ENCODE measurements around the gene GLRX3.
A peak's percentile ranks its signal among the peaks of the same experiment; 100 is the strongest.
"Not testable (repeated sequence)": the region's sequence is repeated elsewhere in the genome, so short reads cannot be mapped to it uniquely, and the experiment has no call there.

GLRX3 gene

DNA sequence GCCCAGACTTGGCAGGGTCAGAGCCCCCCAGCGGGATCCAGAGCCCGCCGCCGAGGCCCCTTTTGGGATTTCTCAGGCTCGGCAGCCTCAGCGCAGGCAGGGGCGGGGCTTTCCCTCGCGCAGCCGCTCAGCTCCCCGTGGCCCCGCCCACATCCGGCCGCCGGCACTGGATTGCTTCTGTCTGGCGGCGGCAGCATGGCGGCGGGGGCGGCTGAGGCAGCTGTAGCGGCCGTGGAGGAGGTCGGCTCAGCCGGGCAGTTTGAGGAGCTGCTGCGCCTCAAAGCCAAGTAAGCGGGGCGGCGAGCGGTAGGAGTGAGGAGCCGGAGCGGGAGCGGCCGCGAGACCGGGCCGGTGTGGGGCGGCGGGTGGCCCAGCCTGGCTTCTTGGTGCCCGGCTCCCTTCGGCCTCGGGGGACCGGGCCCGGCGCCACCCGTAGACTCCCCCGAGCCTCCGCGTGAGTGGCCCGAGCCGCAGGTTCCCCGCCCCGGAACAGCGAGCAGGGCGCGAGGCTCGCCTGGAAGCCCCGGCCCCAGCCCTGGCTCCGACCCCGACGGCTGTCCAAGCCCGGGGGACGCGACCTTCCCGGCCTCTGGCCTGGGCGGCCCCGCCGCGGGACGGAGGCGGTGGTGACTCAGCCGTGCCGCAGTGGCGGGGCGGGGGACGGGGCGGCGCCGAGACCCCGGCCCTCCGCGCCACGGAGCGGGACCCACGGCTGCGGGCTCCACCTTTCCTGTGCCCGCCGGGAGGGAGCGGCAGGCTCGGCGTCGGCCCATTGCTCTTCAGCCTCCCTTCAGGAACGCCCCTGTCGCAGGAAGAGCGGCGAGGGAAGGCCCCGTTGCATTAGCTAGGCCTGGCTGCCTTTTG, at the start of gene GLRX3:
TSS of gene GLRX3 (plus strand) at position 166 of the 864 bp plus-strand sequence. CDS start at position 196, 30 bp downstream.
- DNase-seq (ENCODE audit: low read depth in 4 of 4, low spot score in 1 of 4), result peak; percentile 71 to 89 (median 88)

DNA sequence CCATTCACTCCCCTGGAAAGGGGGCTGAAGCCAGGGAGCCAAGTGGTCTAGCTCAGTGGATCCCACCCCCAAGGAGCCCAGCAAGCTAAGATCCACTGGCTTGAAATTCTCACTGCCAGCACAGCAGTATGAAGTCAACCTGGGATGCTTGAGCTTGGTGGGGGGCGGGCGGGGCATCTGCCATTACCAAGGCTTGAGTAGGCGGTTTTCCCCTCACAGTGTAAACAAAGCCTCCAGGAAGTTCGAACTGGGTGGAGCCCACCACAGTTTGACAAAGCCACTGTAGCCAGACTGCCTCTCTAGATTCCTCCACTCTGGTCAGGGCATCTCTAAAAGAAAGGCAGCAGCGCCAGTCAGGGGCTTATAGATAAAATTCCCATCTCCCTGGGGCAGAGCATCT, 45.6 kb upstream of the GLRX3 start:
- not testable (repeated sequence) for DNase-seq (ENCODE audit: low read depth in 4 of 4, low spot score in 1 of 4)

DNA sequence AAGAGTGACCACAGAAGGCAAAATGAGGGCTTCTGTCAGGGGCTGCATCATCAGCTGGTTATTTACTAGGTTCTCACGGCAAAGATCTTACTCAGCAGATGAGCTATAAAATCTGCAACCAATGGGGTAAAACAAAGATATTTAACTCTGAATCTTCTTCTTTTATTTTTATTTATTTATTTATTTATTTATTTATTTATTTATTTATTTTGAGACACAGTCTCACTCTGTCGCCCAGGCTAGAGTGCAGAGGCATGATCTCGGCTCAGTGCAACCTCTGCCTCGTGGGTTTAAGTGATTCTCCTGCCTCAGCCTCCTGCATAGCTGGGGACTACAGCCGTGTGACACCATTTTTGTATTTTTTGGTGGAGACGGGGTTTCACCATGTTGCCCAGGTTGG, 36.8 kb upstream of the GLRX3 start:
- DNase-seq (ENCODE audit: low read depth in 4 of 4, low spot score in 1 of 4), result no peak

DNA sequence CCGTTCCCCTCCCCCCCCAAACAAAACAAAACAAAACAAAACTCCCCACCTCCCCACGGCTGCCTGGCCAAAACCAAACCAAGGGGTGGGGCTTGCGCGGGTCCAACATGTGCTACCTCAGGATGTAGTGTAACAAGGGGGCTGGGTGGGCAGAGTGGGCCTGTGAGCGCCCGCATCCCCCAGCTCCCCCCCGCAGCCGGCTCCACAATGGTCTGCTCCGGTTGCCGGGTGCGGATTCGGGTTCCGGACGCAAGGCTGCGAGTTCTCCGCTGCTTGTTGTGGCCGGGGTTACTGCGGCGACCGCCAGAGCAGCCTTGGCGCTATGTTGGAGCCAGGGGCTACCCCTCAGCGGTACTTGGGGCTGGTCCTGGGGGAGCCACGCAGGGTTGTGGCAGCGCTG, 30.5 kb upstream of the GLRX3 start:
- DNase-seq (ENCODE audit: low read depth in 4 of 4, low spot score in 1 of 4), result no peak

DNA sequence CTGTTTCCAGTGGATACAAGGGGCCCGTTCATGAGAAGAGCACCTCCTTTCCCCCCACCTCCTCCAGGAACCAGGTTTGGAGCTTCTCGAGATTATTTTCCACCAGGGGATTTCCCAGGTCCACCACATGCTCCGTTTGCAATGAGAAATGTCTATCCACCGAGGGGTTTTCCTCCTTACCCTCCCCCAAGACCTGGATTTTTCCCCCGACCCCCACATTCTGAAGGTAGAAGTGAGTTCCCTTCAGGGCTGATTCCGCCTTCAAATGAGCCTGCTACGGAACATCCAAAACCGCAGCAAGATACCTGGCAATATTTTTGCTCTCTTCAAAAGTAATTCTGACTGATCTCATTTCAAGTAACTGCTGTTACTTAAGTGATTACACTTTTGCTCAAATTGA, 28.0 kb upstream of the GLRX3 start:
- not testable (repeated sequence) for DNase-seq (ENCODE audit: low read depth in 4 of 4, low spot score in 1 of 4)

DNA sequence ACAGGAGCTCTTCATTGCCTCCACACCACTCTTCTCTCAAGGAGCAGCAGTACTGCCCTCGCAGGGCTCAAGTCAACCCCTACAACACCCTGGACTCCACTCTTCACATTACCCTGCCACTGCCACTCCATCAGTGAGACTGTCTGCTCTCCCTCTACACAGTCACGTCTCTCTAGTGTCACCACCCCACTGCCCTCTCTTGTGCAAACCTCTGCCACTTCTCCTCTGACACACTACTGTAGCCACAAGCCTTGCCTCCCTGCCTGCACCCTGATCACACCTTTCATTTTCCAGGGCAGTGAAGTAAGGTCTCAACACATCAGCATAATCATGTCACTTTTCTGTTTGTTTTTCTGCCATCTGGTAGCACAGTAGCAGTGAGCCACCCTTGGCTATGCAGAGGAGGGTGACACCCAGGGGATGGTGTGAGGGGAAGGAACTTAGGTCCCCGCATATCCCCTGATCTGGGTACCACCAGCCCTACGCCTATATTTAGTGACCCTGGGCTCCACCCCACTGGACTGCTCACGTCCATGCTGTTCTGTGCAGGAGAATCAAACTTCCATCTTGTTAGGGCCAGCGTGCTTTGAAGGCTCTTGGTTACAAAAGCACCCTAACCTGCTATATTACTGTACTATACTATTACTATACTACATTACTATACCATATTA, 27.1 kb upstream of the GLRX3 start:
- no peak for DNase-seq (ENCODE audit: low read depth in 4 of 4, low spot score in 1 of 4)

DNA sequence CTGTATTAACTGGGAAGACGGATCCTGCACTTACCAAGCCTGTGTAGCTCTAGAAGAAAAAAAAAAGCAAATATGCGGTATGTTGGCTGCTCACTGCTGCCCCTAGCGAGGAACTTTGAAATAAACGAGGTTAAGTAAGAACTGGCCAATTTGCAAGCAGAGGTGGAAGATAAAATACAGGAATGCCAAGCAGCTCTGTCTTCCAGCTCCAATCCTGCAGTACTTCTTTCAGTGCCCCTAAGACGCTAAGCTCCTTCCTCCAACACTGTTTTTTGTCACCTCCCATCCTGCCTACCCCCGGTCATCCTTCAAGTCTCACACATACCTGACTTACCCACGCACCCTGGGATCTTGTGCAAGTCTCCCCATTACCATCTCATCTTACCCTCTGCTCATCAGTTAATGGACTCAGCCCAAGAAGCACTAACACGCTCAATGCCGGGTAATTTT, 26.4 kb upstream of the GLRX3 start:
- peak in 3 of 4 experiments; percentile 42 to 68 (median 50) for DNase-seq (ENCODE audit: low read depth in 4 of 4, low spot score in 1 of 4)

DNA sequence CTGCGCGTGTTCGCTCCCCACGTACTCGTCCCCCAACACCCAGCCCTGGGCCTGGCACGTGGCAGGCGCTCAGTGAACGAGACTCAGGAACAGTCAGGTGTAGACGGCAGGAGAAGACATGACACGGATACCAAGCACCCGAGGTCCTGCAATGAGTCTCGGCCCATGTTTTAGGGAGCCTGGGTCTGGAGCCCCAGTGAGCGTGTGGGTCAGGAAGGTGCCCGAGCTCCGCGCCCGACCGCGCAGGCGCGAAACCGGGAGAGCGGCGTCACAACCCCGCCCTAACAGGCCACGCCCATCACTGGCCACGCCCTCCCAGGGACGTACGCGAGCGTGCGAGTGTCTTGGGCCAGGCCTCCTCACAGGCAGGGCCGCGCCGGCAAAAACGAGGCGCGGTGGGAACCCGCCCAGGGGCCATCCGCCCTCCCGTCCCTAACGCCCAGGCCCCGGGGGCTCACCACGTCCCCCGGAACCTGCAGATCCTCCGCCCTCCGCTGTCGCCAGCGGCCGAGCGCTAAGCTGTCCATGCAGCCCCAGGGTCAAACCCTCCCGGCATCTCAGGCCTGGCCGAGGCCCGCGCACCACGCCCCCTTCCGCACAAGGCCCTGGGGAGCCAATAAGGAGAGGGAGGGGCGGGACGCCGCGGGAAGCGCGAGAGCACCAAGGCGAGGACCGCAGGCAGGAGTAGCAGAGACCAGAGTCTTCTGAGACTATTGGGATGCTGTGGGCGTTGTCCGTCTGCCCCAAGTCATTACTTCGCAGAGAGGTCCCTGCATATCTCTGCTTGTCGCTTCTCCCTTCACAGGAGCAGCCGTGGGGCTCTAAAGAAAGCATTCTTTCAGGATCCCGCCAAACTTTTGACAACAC, 25.7 kb upstream of the GLRX3 start, which contains the start of gene C10orf143:
TSS of gene C10orf143 (minus strand) at position 585 of the 867 bp plus-strand sequence. CDS start at position 527, 58 bp downstream.
- peak; percentile 93 to 99 (median 98) for DNase-seq (ENCODE audit: low read depth in 4 of 4, low spot score in 1 of 4)

DNA sequence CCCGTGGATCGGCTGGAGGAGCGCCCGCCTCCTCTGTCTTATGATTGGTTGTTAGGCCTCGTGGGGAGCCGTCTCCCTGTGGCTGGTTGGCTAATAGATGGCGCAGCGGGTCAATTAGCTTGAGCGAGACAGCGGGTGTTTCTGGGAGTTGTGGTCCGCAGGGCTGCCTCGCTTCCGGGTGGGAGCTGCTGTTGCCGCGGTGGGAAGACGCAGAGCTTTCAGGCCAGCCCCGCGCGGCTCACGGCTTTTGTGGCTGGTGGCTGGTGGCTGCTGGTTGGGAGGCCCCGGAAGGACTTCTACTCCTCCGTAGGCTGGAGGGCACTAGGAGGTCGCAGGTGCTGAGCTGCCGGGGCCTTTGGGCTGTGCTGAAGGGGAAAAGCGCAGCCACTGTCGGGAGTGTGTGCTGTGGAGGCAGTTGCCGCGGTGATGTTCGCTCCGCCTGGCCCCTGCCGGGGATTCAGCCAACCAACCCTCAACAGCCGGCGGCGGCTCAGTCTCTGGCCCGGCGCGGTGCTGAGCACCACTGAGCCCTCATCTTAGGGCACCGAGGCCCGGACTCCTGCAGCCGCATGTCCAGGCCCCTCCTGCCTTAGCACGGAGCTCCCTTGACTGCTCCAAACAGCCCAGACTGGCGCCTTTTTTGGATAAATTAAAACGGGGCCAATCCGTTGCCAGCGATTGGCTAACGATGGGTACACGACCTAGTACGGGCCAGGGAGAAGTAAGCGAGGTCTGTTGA, 24.9 kb upstream of the GLRX3 start:
- peak; percentile 79 to 88 (median 86) for DNase-seq (ENCODE audit: low read depth in 4 of 4, low spot score in 1 of 4)

DNA sequence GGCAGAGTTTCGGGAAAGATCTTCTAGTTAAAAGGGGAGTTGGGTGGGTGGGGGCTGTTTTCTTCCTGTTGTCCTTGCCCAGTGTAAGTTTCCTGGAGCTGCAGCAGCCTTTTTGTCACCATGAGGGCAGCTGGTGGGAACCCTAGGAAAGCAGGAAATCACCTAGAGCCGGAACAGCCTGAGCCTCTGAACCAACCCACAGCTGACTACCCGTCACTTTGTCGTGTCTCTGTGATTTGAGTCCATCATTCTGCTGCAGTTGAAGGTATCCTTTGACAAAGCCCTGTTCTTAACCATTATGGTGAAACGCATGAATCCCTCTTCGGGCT, 24.4 kb upstream of the GLRX3 start:
- DNase-seq (ENCODE audit: low read depth in 4 of 4, low spot score in 1 of 4), result no peak

DNA sequence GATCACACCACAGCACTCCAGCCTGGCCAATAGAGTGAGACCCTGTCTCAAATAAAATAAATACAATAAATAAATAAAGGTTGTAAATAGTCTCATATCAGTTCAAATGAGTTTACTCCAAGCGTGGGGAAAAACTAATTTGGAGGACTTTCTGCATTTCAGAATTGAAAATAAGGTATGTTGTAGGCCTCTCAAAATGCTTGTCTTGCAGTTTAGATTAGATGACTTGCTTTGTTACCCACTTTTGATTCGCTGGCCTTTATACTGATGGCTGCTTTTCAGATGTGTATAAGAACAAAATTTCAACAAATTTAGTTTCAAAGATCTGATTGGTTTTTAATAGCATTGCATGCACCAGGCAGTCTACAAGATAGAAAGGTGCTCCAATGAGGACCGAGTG, 23.4 kb upstream of the GLRX3 start:
- DNase-seq (ENCODE audit: low read depth in 4 of 4, low spot score in 1 of 4), result no peak

DNA sequence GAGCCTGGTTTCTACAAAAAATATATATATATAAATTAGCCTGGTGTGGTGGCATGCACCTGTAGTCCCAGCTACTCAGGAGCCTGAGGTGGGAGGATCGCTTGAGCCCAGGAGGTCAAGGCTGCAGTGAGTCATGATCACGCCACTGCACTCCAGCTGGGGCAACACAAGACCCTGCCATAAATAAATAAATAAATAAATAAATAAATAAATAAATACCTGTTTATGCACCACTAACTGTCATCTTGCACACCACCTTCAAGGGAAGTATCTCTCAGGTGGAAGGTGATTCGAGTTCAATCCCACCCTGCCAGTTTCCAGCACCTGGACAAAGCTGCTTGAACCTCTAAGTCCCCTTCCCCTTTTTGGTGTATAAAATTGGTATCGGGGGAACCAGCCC, 19.2 kb upstream of the GLRX3 start:
- DNase-seq (ENCODE audit: low read depth in 4 of 4, low spot score in 1 of 4), result not testable (repeated sequence)

DNA sequence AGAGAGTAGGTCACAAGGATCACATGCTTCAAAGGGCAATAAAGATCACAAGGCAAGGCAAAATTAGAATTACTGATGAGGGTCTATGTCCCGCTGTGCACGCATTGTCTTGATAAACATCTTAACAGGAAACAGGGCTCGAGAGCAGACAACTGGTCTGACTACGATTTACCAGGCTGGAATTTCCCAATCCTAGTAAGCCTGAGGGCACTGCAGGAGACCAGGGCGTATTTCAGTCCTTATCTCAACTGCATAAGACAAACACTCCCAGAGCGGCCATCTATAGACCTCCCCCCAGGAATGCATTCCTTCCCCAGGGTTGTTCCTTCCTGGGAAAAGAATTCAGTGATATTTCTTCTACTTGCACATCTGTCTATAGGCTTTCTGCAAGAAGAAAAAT, 18.7 kb upstream of the GLRX3 start:
- DNase-seq (ENCODE audit: low read depth in 4 of 4, low spot score in 1 of 4), result not testable (repeated sequence)

DNA sequence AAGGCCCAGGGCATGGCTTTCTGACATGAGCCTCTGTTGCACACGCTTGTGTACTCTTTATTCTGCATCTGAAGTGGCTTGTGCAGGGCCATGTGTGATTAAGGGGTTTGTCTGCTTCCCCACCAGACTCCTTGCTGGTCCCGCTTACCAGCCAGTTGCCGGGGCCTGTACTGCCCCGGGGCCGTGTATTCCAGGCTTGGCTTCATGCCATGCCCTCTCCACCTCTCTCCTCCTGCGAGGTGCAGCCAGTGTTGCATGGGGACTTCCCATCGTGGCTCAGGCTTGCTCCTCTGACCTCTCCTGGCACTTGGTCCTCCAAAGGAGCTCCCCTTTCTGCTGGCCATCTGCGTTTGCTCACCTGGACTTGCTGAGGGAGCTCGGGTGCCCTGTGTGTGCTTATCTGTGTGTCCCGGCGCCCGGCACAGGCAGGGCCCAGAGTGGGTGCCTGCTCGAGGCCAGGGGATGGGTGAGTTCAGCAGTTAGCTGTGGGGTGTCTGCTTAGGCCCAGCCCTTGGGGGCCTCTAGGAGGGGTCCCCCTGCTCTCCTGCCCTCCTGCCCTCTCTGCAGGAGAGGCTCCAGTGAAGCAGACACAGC, 14.6 kb upstream of the GLRX3 start:
- no peak for DNase-seq (ENCODE audit: low read depth in 4 of 4, low spot score in 1 of 4)

DNA sequence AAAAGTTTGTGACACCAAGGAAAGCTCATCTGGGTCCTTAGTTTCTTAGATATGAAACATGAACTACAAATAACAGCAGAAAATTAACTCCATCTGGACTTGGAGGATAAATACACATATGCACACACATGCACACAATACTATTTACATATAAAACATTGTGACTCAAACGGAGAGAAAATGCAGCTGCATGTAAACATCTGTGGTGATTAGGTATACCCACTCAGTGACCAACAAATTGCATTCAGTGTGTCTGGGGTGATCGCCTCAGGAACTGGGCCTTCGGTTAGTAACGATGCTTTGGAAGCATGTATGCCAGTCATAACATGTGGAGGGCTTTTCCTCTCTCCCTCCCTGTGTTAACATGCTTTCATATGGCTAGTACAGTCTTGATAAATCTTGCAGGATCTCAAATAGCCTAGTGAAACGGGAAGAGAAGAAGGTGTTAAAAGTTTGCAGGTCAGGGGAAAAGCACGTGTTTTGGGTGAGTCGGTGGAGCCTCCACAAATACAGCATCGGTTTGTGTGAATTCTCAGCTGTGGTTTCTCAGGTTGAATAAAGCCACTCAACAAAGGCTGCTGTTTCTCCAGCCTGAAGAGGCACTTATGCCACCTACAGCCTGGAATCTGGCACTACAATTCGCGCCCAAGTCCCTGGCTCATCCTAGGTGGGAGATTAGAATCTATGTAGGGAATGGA, 8.7 kb upstream of the GLRX3 start:
- peak in 2 of 4 experiments; percentile 26 to 33 for DNase-seq (ENCODE audit: low read depth in 4 of 4, low spot score in 1 of 4)

DNA sequence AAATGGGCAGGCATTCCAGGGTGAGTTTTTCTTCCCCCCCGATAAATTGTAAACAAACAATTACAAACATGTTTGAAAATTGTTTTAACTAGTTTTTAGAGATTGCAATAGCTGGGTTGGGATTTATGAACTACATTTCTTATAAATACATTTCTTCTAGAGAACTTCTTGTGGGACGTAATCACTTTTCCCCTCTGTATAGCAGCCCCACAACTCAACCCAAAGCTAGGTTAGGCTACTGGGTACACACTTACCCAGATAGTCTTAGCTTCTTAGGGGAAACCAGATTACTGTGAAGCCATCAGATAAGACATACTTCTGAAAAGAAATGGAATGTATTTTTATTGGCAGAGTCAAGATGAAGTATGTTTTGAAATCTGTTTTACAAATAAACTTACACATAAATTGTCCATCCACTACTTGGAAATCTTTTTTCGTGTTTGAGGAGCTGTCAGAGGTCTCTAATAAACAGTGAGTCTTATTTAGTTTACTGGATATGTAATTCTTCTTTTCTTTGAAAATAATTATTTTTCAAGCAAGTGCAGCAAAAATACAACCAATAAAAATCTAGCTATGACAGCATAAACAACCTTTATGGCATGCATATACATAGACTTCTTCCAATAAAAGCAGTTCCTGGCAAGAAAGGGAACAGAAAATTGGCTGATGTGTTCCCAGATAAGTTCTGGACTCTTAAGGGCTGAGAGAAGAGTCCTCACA, 8.0 kb upstream of the GLRX3 start:
- no peak for DNase-seq (ENCODE audit: low read depth in 4 of 4, low spot score in 1 of 4)

DNA sequence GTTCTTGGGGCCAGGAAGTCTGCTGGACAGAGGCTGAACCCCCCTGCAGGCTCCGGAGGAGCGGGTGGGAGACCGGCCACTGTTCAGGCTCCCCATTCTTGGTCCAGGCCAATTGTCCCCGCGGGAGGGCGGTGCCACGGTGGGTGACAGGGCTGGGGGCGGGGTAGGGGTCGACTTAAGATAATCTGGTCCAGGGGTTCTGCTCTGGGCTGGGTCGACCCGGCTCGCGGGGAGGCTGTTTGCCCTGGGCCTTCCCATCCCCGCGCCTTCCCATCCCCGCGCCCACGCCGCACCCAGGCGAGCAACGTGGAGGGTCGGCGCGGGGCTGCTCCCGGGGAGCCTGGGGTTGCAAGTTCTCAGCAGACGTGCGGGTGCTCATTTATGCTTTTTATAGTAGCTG, 7.3 kb upstream of the GLRX3 start:
- no peak for DNase-seq (ENCODE audit: low read depth in 4 of 4, low spot score in 1 of 4)

DNA sequence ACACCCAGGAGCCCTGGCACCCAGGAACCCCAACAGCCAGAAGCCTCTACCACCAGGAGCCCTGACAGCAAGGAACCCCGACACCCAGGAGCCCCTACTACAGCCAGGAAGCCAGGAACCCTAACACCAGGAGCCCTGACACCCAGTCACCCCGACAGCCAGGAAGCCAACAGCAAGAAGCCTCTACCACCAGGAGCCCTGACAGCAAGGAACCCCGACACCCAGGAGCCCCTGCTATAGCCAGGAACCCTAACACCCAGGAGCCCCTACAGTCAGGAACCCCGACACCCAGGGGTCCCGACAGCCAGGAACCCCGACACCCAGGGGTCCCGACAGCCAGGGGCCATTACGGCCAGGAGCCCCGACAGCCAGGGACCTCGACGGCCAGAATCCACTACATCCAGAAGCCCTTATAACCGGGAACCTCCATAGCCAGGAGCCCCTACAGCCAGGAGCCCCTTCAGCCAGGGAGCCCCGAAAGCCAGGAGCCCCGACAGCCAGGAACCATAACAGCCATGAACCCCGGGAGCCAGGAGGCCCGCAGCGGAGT, 440 bp upstream of the GLRX3 start:
- DNase-seq (ENCODE audit: low read depth in 4 of 4, low spot score in 1 of 4), result no peak

DNA sequence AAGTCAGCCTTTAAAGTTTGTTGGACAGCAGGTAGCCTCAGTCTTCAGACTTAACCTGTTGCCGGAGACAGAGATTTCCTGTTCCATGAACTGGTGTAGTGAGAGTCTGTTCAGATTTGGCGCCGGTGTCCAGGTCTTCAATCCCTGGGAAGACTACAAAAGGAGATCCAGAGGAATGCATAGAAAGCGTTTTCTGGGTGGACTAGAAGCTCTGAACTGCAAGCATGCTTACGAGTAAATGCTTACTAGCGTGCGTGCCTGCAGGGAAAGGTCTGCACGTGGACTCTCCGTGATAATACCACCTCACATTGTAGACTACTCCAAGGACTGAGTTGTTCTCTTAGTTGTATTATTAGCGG, 878 bp downstream of the GLRX3 start:
- DNase-seq (ENCODE audit: low read depth in 4 of 4, low spot score in 1 of 4), result no peak
